ENCODE data around the gene CRYBG1. TPM values are rescaled to one million over a fixed set of nuclear protein-coding genes. Genes with fewer than 3 reads are reported as not detected.

CRYBG1 gene
- polyA plus RNA-seq, 1 donor (not counting 4 experiments of a cell fraction or from before 2014, with no cell fraction given), result 54.7 TPM

DNA sequence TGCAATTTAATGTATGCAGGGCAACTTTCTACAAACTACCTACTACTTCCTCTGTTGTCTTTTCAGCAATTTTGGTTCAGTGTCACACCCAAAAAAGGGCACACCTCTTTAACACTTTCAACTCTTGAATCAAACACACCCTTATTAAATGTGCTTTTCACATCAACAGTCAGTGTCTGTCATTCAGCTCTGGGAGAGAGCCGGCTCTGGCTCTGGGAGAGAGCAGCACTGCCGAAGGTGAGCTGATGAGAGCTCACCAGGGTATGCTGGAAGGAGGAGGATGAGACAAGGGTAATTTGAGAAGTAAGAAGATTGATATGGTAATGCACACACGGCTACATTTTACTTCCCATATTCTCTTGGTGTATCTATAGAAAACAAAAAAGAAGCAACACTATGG, 134.5 kb downstream of the CRYBG1 start:
- Histone ChIP-seq H2AFZ (ENCODE audit: control insufficient read depth, low read length) (peak overlapping the region; percentile 2), H3K4me1 (ENCODE audit: control insufficient read depth, extremely low read depth, insufficient read depth, low read length) (peaks cover 38% of the 10 kb centered on the region), H3K9ac (ENCODE audit: control insufficient read depth, extremely low read depth, insufficient read depth, low read length) (peak overlapping the region; percentile 53), H3K79me2 (ENCODE audit: control insufficient read depth, insufficient read depth, low read length) (no peaks in the 10 kb centered on the region), H4K20me1 (ENCODE audit: control insufficient read depth, extremely low read depth, insufficient read depth, low read length) (no peaks in the 10 kb centered on the region), H3K4me3 (ENCODE audit: control insufficient read depth in 2 of 3, extremely low read depth in 1 of 3, insufficient read depth in 2 of 3, low read depth in 1 of 3, low read length in 3 of 3) (peak overlapping the region; percentile 6 to 48 (median 19)), H3K36me3 (ENCODE audit: control insufficient read depth in 2 of 2, extremely low read depth in 1 of 2, insufficient read depth in 2 of 2, low read length in 2 of 2) (no peaks in the 10 kb centered on the region), H3K9me1 (ENCODE audit: control insufficient read depth, extremely low read depth, insufficient read depth, low read length) (peaks cover 5% of the 10 kb centered on the region), H3K4me2 (ENCODE audit: control insufficient read depth, extremely low read depth, insufficient read depth, low read depth, low read length) (peak overlapping the region; percentile 81), H3K27me3 (ENCODE audit: control insufficient read depth, extremely low read depth, insufficient read depth, low read length) (no peaks in the 10 kb centered on the region), H3K9me3 (ENCODE audit: control insufficient read depth, low read depth, low read length) (no peaks in the 10 kb centered on the region), H3K27ac (ENCODE audit: control insufficient read depth, insufficient read depth, low read length) (peak overlapping the region; percentile 88)
- FAIRE-seq (peak; percentile 86), DNase-seq (ENCODE audit: low read depth, low spot score) (no peak)
- TF ChIP-seq EZH2 (IDR thresholded peaks at IDR 0.05; ENCODE audit: low read length), result no peak
- TF ChIP-seq, protein P1, sequence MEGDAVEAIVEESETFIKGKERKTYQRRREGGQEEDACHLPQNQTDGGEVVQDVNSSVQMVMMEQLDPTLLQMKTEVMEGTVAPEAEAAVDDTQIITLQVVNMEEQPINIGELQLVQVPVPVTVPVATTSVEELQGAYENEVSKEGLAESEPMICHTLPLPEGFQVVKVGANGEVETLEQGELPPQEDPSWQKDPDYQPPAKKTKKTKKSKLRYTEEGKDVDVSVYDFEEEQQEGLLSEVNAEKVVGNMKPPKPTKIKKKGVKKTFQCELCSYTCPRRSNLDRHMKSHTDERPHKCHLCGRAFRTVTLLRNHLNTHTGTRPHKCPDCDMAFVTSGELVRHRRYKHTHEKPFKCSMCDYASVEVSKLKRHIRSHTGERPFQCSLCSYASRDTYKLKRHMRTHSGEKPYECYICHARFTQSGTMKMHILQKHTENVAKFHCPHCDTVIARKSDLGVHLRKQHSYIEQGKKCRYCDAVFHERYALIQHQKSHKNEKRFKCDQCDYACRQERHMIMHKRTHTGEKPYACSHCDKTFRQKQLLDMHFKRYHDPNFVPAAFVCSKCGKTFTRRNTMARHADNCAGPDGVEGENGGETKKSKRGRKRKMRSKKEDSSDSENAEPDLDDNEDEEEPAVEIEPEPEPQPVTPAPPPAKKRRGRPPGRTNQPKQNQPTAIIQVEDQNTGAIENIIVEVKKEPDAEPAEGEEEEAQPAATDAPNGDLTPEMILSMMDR (optimal IDR thresholded peaks at IDR 0.05 in 1 of 3, IDR thresholded peaks at IDR 0.05 in 1 of 3, conservative IDR thresholded peaks at IDR 0.05 in 1 of 3; ENCODE audit: extremely low read depth in 1 of 3, insufficient read depth in 2 of 3, low read length in 3 of 3), result no peak
- dilution Hi-C loops (cut with MboI; ENCODE audit: extremely low pct_ligation_motif_present, low sequenced_read_pairs), result no loop called here

DNA sequence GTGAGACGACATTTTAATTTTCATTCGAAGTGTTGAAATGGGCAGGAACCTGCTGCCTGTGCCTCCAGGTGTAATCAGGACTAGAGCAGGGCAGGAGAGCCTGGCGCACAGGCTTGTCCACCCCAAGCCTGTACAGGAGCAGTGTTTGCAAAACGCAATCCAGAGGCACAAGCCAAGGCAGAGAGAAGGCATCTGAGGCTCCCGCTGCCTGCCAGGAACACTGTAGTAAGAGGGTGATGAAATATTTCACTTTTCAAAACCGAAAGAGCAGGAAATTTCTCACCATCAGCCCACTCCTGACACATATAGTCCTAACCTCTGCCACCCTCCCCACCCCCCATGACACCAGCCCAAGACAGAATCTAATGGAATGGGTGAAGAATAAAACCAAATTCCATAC, 136.3 kb downstream of the CRYBG1 start:
- H3K9me3 ChIP-seq (ENCODE audit: control insufficient read depth, low read depth, low read length), result no peaks in the 10 kb centered on the region
- TF ChIP-seq, protein P1 (optimal IDR thresholded peaks at IDR 0.05 in 1 of 3, IDR thresholded peaks at IDR 0.05 in 1 of 3, conservative IDR thresholded peaks at IDR 0.05 in 1 of 3; ENCODE audit: extremely low read depth in 1 of 3, insufficient read depth in 2 of 3, low read length in 3 of 3), result no peak
- no peak for TF ChIP-seq EZH2 (IDR thresholded peaks at IDR 0.05; ENCODE audit: low read length)
- H3K9me1 ChIP-seq (ENCODE audit: control insufficient read depth, extremely low read depth, insufficient read depth, low read length), result peaks cover 5% of the 10 kb centered on the region
- no peak for DNase-seq (ENCODE audit: low read depth, low spot score)
- peak; percentile 98 for FAIRE-seq
- peak overlapping the region; percentile 71 for H2AFZ ChIP-seq (ENCODE audit: control insufficient read depth, low read length)
- H3K4me1 ChIP-seq (ENCODE audit: control insufficient read depth, extremely low read depth, insufficient read depth, low read length), result peaks cover 29% of the 10 kb centered on the region
- H3K4me3 ChIP-seq (ENCODE audit: control insufficient read depth in 2 of 3, extremely low read depth in 1 of 3, insufficient read depth in 2 of 3, low read depth in 1 of 3, low read length in 3 of 3), result peak overlapping the region; percentile 20 to 61 (median 59)
- dilution Hi-C loops (cut with MboI; ENCODE audit: extremely low pct_ligation_motif_present, low sequenced_read_pairs), result no loop called here
- H3K4me2 ChIP-seq (ENCODE audit: control insufficient read depth, extremely low read depth, insufficient read depth, low read depth, low read length), result peak overlapping the region; percentile 81
- H3K9ac ChIP-seq (ENCODE audit: control insufficient read depth, extremely low read depth, insufficient read depth, low read length), result peak overlapping the region; percentile 69
- peak overlapping the region; percentile 88 for H3K27ac ChIP-seq (ENCODE audit: control insufficient read depth, insufficient read depth, low read length)
- H4K20me1 ChIP-seq (ENCODE audit: control insufficient read depth, extremely low read depth, insufficient read depth, low read length), result no peaks in the 10 kb centered on the region
- H3K79me2 ChIP-seq (ENCODE audit: control insufficient read depth, insufficient read depth, low read length), result no peaks in the 10 kb centered on the region
- no peaks in the 10 kb centered on the region for H3K36me3 ChIP-seq (ENCODE audit: control insufficient read depth in 2 of 2, extremely low read depth in 1 of 2, insufficient read depth in 2 of 2, low read length in 2 of 2)
- H3K27me3 ChIP-seq (ENCODE audit: control insufficient read depth, extremely low read depth, insufficient read depth, low read length), result no peaks in the 10 kb centered on the region
